SJCRH30 (cell line): ENCODE data around the gene UCMA. TPM values are rescaled to one million over a fixed set of nuclear protein-coding genes. Genes with fewer than 3 reads are reported as not detected.

Experiments used
- DNase-seq, 2 experiments: peaks; one replicate each; pipeline ENCODE4 v3.0.0-alpha.2; 2015 to 2020
- H3K27ac ChIP-seq: fragments of 250-450 bp; sonication (Bioruptor Pico); 2 replicates; pipeline ENCODE4 v1.5.1; 2020; ENCODE audit warnings: mild to moderate bottlenecking, moderate library complexity
- H3K27me3 ChIP-seq: fragments of 250-450 bp; sonication (Bioruptor Pico); 2 replicates; pipeline ENCODE4 v1.5.1; 2020; ENCODE audit warnings: mild to moderate bottlenecking, moderate library complexity
- H3K36me3 ChIP-seq: fragments of 250-450 bp; sonication (Bioruptor Pico); 2 replicates; pipeline ENCODE4 v1.5.1; 2020; ENCODE audit warnings: mild to moderate bottlenecking, moderate library complexity
- H3K4me1 ChIP-seq: fragments of 250-450 bp; sonication (Bioruptor Pico); 2 replicates; pipeline ENCODE4 v1.5.1; 2020; ENCODE audit warnings: mild to moderate bottlenecking, moderate library complexity
- H3K4me3 ChIP-seq: fragments of 250-450 bp; sonication (Bioruptor Pico); 2 replicates; pipeline ENCODE4 v1.5.1; 2020; ENCODE audit warnings: mild to moderate bottlenecking, moderate library complexity
- H3K9me3 ChIP-seq: fragments of 250-450 bp; sonication (Bioruptor Pico); replicated peaks from 2 replicates; pipeline ENCODE4 v1.5.1; 2020; ENCODE audit warnings: mild to moderate bottlenecking, moderate library complexity
- total RNA-seq: library from RNA; depleted of rRNA; stranded (reverse); fragments of >200 nt; shearing (Covaris generic); gene quantifications from 2 replicates; pipeline ENCODE4 v1.2.3, GENCODE V29; 2014; rRNA removed

UCMA gene
- total RNA-seq, 1 experiment from 2014 or later, result not detected

DNA sequence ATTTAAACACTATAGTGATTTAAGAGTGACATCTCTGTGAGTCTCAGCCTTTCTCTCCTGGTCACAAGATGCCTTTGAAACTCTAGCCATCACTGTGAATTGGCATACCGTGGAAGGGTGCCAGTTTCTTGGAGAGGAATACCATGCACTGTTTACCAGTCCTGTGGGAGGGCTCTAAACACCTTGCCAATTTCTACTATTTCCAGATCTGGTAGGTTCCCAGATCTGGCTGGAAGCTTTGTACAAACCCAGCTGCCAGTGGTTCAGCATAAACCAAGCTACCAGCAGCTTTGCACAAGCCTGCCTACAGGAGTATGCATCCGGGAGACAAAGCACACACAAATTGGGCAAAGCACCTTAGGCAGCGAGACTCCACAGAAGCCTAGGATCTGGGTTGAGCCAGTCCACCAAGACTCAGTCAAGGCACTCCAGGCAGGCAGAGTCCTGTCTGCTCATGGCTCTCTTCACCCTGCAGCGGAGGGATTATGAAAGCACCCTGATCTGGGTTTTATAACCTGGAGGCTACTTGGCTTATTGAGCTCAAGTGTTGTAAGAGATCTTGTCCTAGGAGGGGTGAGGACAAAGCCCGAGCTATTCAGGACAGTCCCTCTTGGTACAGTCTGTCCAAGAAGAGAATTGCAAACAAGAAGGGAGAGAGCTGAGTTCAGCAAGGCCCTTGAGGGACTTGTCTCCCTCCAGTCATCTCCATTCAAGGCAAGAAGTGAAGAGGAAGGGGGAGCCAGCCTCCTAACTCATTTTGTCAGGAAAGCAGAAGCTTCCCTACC, 49.3 kb downstream of the UCMA start:
- DNase-seq, result no peak
- Histone ChIP-seq H3K4me1 (no peaks in the 10 kb centered on the region), H3K9me3 (no peaks in the 10 kb centered on the region), H3K4me3 (no peak overlapping the region), H3K36me3 (peaks cover 75% of the 10 kb centered on the region), H3K27ac (no peak overlapping the region), H3K27me3 (no peaks in the 10 kb centered on the region)

DNA sequence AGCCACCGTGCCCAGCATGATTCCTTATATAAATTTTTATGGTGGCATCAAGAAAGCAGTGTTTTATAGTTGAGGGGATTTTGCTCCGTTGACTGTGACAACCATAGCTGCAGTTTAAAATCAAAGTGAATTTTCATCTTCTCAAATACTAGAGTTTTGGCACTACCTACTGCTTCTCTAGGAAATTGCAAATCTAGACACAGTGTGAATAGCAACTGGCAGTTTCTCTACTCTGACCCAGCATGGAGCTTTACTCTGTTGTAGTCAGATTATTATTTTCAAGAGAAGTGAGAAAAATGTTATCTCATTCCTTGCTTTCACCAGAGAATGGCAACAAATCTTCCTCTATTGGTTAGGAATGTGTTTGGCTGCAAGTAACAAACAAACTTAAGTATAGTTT, 49.9 kb downstream of the UCMA start:
- Histone ChIP-seq H3K36me3 (peaks cover 74% of the 10 kb centered on the region), H3K9me3 (no peaks in the 10 kb centered on the region), H3K4me3 (no peak overlapping the region), H3K27me3 (no peaks in the 10 kb centered on the region), H3K27ac (no peak overlapping the region), H3K4me1 (no peaks in the 10 kb centered on the region)
- no peak for DNase-seq

DNA sequence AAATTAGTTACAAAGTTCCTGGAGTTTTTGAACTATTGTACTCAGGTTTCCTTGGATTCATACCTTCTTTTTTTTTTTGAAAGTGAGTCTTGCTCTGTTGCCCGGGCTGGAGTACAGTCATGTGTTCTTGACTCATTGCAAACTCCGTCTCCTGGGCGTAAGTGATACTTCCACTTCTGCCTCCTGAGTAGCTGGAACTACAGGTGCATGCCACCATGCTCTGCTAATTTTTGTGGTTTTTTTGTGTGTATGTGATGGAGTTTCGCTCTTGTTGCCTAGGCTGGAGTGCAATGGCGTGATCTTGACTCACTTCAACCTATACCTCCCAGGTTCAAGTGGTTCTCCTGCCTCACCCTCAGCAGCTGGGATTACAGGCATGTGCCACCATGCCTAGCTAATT, 50.5 kb downstream of the UCMA start:
- H3K27me3 ChIP-seq, result no peaks in the 10 kb centered on the region
- H3K9me3 ChIP-seq, result no peaks in the 10 kb centered on the region
- no peak for DNase-seq
- H3K4me3 ChIP-seq, result no peak overlapping the region
- H3K27ac ChIP-seq, result no peak overlapping the region
- no peaks in the 10 kb centered on the region for H3K4me1 ChIP-seq
- H3K36me3 ChIP-seq, result peaks cover 79% of the 10 kb centered on the region

DNA sequence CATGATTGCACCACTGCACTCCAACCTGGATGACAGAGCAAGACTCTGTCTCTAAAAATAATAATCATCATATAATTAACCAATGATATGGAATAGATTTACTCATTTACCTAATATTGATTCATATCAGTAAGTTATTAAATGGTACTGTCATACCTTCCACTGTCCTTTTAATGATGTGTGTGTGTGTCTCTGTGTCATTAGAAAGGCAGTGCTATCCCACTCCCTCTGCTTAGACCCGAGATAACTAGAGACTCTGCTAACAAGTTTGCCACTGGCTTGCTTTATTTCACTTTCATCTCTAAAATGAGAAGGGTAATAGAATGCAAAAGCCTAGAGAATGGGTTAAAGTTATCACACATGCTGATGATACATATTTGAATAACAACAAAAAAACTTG, 51.8 kb downstream of the UCMA start:
- Histone ChIP-seq H3K36me3 (peaks cover 80% of the 10 kb centered on the region), H3K9me3 (no peaks in the 10 kb centered on the region), H3K27ac (no peak overlapping the region), H3K4me3 (no peak overlapping the region), H3K4me1 (no peaks in the 10 kb centered on the region), H3K27me3 (no peaks in the 10 kb centered on the region)
- DNase-seq, result no peak

DNA sequence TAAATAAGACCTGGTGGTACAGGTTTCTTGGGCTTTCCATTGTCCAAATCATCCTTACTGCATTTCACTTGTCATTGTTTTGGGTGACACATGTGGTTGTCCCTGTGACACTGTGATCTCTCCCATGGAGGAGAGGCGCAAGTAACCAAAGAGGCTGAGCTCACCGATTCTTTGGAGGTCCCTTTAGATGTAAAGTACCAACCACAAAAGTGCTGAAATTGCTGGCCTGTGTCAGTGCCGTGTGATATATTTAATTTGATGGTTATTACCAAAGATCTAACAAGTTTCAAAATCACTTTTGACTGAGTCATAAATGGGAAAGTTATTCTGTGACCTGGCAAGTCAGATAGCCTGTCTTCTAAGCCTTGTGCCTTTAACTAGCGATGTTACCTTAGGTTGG, 53.4 kb downstream of the UCMA start:
- no peak for DNase-seq
- Histone ChIP-seq H3K27ac (no peak overlapping the region), H3K4me3 (no peak overlapping the region), H3K9me3 (no peaks in the 10 kb centered on the region), H3K4me1 (no peaks in the 10 kb centered on the region), H3K27me3 (no peaks in the 10 kb centered on the region), H3K36me3 (peaks cover 75% of the 10 kb centered on the region)

DNA sequence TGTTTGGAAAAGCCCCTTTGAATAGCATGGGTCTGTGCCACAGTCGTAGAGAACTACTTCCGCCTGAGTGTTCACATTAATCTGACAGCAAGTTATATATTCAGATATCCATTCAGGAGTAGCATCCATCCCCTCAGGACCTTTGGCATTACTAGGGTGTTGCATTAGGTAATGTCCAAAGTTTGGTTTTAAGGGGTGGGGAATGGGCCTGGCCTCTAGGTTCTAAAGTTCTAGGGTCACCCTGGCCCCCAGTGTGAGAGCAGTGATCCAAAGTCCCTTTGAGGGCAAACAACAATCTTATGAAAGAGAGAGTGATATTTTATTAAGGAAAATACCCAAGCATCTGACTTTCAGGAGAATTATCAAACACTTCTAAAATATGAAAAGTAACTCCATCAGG, 60.6 kb downstream of the UCMA start:
- peaks cover 45% of the 10 kb centered on the region for H3K36me3 ChIP-seq
- no peaks in the 10 kb centered on the region for H3K27me3 ChIP-seq

More for the DNA sequence above, 60.6 kb downstream of the UCMA start:
- H3K4me3 ChIP-seq, result no peak overlapping the region
- no peak overlapping the region for H3K27ac ChIP-seq
- no peak for DNase-seq
- no peaks in the 10 kb centered on the region for H3K9me3 ChIP-seq
- H3K4me1 ChIP-seq, result no peaks in the 10 kb centered on the region

Other genes starting within 250 kb of the UCMA start
- 106 and 112 TPM in 2 replicates for gene CCDC3, start 232.7 kb downstream of the UCMA start, total RNA-seq
- gene OPTN, start 134.2 kb downstream of the UCMA start, total RNA-seq, result 3.6 and 4.0 TPM in 2 replicates
- 49.5 and 53.1 TPM in 2 replicates for gene MCM10, start 72.8 kb downstream of the UCMA start, total RNA-seq
- 12.8 and 14.1 TPM in 2 replicates for gene PHYH, start 65.7 kb upstream of the UCMA start, total RNA-seq
- 106 and 109 TPM in 2 replicates for gene SEPHS1, start 113.9 kb upstream of the UCMA start, total RNA-seq